Measurements from ENCODE around the gene PLAAT3. TPM values are rescaled to one million over a fixed set of nuclear protein-coding genes. Genes with fewer than 3 reads are reported as not detected.
"Not testable (repeated sequence)": the region's sequence is repeated elsewhere in the genome, so short reads cannot be mapped to it uniquely, and the experiment has no call there.

The PLAAT3 gene
- total RNA-seq, 1 experiment from 2014 or later = 0.69 TPM

GRCh38 chr11:63608353-63609345 lies 5.6 kb downstream of the PLAAT3 start:
- no peak for TF ChIP-seq EZH2 (IDR thresholded peaks at IDR 0.05; ENCODE audit: borderline replicate concordance, low read depth, low read length, poor library complexity, severe bottlenecking)
- Histone ChIP-seq H3K4me1 (ENCODE audit: insufficient read depth, low read length, poor library complexity, severe bottlenecking) (peaks cover 20% of the 10 kb centered on the region), H3K27ac (ENCODE audit: low read depth, low read length, poor library complexity, severe bottlenecking) (no peak overlapping the region), H3K27me3 (replicated peaks; ENCODE audit: insufficient read depth, low read depth, low read length, poor library complexity) (no peaks in the 10 kb centered on the region), H3K36me3 (ENCODE audit: insufficient read depth, low read length, poor library complexity, severe bottlenecking) (no peaks in the 10 kb centered on the region), H3K9me3 (ENCODE audit: low read depth, low read length, poor library complexity, severe bottlenecking) (no peaks in the 10 kb centered on the region), H3K4me3 (ENCODE audit: low read depth, low read length, poor library complexity, severe bottlenecking) (no peak overlapping the region)
- ChIA-PET CTCF (no interaction called here), POLR2A (ENCODE audit: low non-redundant PET) (interaction anchor here (0.6 kb wide), 1 partner anchor 27 kb away, joined by 3 read pairs; no protein-coding TSS in a partner anchor)
- no TSS peak for BruUV-seq (replicated peaks)
- DNase-seq (ENCODE audit: low spot score) = no peak
- intact Hi-C loops (cut with micrococcal nuclease; ENCODE audit: unreplicated experiment) = no loop called here

- intact Hi-C loops (cut with micrococcal nuclease; ENCODE audit: unreplicated experiment) = no loop called here
- no TSS peak for BruUV-seq (replicated peaks)
- Histone ChIP-seq H3K36me3 (ENCODE audit: insufficient read depth, low read length, poor library complexity, severe bottlenecking) (no peaks in the 10 kb centered on the region), H3K27ac (ENCODE audit: low read depth, low read length, poor library complexity, severe bottlenecking) (no peak overlapping the region), H3K27me3 (replicated peaks; ENCODE audit: insufficient read depth, low read depth, low read length, poor library complexity) (no peaks in the 10 kb centered on the region), H3K9me3 (ENCODE audit: low read depth, low read length, poor library complexity, severe bottlenecking) (no peaks in the 10 kb centered on the region), H3K4me1 (ENCODE audit: insufficient read depth, low read length, poor library complexity, severe bottlenecking) (no peaks in the 10 kb centered on the region), H3K4me3 (ENCODE audit: low read depth, low read length, poor library complexity, severe bottlenecking) (no peak overlapping the region)
- POLR2A ChIA-PET (ENCODE audit: low non-redundant PET) = no interaction called here
- no peak for TF ChIP-seq EZH2 (IDR thresholded peaks at IDR 0.05; ENCODE audit: borderline replicate concordance, low read depth, low read length, poor library complexity, severe bottlenecking)
- TF ChIP-seq, protein P1, sequence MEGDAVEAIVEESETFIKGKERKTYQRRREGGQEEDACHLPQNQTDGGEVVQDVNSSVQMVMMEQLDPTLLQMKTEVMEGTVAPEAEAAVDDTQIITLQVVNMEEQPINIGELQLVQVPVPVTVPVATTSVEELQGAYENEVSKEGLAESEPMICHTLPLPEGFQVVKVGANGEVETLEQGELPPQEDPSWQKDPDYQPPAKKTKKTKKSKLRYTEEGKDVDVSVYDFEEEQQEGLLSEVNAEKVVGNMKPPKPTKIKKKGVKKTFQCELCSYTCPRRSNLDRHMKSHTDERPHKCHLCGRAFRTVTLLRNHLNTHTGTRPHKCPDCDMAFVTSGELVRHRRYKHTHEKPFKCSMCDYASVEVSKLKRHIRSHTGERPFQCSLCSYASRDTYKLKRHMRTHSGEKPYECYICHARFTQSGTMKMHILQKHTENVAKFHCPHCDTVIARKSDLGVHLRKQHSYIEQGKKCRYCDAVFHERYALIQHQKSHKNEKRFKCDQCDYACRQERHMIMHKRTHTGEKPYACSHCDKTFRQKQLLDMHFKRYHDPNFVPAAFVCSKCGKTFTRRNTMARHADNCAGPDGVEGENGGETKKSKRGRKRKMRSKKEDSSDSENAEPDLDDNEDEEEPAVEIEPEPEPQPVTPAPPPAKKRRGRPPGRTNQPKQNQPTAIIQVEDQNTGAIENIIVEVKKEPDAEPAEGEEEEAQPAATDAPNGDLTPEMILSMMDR (conservative IDR thresholded peaks at IDR 0.05; ENCODE audit: low read depth, low read length) = no peak
- CTCF ChIA-PET = no interaction called here
- no peak for DNase-seq (ENCODE audit: low spot score)
Observed at GRCh38 chr11:63603180-63603518, 11.1 kb downstream of the PLAAT3 start.

GRCh38 chr11:63602290-63603179 lies 11.7 kb downstream of the PLAAT3 start:
- DNase-seq (ENCODE audit: low spot score); H3K27ac ChIP-seq (ENCODE audit: low read depth, low read length, poor library complexity, severe bottlenecking); intact Hi-C loops (cut with micrococcal nuclease; ENCODE audit: unreplicated experiment); H3K9me3 ChIP-seq (ENCODE audit: low read depth, low read length, poor library complexity, severe bottlenecking); H3K36me3 ChIP-seq (ENCODE audit: insufficient read depth, low read length, poor library complexity, severe bottlenecking); POLR2A ChIA-PET (ENCODE audit: low non-redundant PET); H3K4me3 ChIP-seq (ENCODE audit: low read depth, low read length, poor library complexity, severe bottlenecking); CTCF ChIA-PET; H3K4me1 ChIP-seq (ENCODE audit: insufficient read depth, low read length, poor library complexity, severe bottlenecking); H3K27me3 ChIP-seq (replicated peaks; ENCODE audit: insufficient read depth, low read depth, low read length, poor library complexity); BruUV-seq (replicated peaks): not testable (repeated sequence)

All from A673 (cell line).